Fibroblast of skin of back (primary cell): ENCODE data around the gene SLC18A3. TPM values are rescaled to one million over a fixed set of nuclear protein-coding genes. Genes with fewer than 3 reads are reported as not detected.

ENCODE experiments used
- DNase-seq: peaks from one replicate; pipeline ENCODE4 v3.0.0-alpha.2; 2013
- polyA plus RNA-seq, 2 experiments: library from polyadenylated mRNA; unstranded; fragments of 120-200 nt; gene quantifications; one replicate each; pipeline ENCODE4 v1.2.1, GENCODE V29; 2013; ENCODE audit not compliant: insufficient read length in 2 of 2

Gene SLC18A3
- polyA plus RNA-seq (2013, experiment 1 of 2; ENCODE audit: insufficient read length): not detected
- not detected for polyA plus RNA-seq (2013, experiment 2 of 2; ENCODE audit: insufficient read length)

DNA sequence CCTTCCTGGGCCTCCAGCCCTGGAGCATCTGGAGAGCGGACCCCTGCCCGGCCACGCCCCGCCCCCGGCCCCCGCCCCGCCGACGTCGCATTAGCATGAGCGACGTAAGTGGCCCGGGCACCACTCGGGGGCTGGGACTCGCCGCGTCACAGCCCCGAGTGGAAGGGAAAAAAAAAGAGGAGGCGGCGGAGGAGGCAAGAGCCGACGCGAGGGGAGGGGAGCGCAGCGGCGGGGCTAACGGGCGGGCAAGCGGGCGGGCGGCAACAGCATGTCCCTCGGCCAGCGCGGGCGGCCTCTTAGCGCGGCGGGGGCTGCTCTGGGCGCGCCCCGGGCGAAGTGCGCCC lies at the start of gene SLC18A3:
TSS of gene SLC18A3 (plus strand) at position 197 of the 344 bp plus-strand sequence. CDS start 431 bp downstream, outside the sequence.
- DNase-seq: no peak

DNA sequence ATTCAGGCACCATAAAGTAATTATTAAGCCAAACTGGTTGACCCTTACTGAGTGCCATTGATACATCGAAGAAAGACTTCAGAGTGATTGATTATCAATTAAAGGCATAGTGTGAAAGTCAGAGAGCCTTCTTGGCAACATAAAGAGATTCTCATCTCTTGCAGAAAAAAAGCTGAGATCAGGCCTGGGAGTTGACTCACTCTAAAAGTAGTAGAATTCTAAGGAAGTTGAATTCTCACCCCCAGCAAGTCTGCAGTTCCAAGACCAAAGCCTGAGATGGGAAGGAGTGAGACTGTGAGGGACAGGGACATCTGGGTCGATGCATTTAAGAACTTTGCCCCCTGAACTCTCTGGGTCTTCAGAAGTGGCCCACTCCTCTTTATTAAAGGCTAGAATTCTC lies 49.6 kb upstream of the SLC18A3 start:
- peak; percentile 46 for DNase-seq

DNA sequence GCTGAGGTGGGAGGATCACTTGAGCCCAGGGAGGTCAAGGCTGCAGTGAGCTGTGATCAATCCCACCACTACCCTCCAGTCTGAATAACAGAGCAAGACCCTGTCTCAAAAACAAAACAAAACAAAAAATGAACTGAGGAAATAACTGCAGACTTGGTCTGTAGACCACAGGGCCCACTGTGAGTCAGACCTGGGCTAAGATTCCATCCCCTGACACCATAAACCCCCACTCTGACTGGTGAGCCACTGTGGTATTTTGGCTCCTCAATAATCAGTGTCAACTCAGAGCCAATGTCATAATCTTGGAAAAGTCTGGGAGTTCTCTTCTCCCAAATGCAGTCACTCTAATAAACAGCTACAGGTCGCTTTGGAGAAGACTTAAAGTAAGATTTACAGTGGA lies 47.2 kb upstream of the SLC18A3 start:
- peak; percentile 82 for DNase-seq

DNA sequence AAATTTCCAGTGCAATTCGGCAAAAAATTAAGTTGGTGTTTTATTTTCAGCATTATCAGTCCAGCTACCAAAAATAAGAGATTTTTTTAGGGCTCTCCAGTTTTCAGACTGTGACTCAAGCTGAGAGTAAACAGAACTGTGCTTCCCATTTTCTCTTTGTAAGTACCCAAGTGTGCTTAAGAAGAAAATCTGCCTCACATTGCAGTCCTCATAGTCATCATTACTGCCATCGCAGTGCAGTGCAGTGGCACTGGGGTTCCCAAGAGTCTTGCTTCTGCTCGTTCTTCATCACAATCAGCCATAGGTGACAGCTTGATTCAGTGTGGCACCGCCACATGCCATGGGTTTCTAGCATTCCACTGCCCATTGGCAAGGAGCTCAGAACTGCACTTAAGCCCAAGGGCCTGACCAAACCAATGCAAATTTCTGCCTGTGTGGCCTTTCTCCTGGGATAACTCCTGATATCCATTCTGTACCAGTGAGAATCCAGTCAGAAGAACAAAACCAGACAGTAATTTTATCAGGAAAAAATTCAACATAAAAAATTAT lies 45.6 kb upstream of the SLC18A3 start:
- DNase-seq: peak; percentile 76

DNA sequence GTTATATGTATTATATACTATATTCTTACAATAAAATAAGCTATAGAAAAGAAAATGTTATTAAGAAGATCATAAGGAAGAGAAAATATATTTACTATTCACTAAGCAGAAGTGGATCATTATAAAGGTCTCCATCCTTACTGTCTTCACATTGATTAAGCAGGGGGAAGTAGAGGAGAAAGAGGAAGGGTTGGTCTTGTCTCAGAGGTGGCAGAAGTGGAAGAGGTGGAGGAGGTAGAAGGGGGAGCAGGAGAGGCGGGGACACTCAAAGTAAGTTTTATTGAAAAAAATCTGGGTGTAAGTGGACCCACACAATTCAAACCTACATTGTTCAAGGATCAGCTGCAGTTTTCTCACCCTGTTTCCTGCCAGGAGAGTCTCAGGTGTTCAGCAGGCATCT lies 42.3 kb upstream of the SLC18A3 start:
- DNase-seq: no peak

DNA sequence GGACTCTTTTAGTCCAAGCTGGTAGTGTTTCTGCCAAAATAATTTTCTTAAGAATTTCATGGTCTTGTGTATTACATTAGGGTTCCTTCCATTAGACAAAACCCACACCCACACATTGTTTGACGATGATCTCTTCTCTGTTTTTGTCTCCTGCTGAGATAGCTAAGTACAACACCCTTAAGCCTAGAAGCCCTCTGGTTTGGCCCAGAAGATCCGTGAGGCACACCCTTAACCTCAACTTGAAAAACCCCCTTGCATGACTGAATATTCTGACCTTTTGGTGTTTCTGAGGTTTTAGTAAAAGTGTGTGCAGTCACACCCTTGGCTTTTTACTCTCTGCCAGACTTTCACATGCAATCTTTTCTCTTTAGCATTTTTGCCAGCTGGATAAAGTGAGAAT lies 41.9 kb upstream of the SLC18A3 start:
- DNase-seq: peak; percentile 80

DNA sequence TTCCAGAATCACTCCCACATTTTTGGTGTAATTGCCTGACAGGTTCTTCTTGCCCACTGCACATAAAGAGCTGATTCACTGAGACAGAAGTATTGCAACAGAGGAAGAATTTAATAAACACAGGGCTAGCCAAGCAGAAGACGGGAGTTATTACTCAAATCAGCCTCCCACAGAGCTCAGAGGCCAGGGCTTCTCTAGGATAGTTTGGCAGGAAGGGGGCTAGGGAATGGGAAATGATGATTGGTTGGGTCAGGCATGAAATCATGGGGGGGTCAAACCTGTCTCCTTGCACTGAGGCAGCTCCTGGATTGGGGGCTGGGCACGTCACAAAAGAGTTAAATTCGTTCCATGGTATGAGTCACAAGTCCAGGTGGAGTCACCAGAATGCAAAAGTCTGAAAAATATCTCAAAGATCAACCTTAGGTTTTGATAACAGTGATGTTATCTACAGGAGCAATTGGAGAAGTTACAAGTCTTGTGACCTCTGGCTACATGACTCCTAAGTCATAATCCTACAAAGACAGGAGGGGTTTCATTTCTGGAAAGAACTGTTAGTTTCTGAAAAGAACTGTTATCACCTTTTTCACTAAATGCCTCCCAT lies 41.0 kb upstream of the SLC18A3 start:
- no peak for DNase-seq

DNA sequence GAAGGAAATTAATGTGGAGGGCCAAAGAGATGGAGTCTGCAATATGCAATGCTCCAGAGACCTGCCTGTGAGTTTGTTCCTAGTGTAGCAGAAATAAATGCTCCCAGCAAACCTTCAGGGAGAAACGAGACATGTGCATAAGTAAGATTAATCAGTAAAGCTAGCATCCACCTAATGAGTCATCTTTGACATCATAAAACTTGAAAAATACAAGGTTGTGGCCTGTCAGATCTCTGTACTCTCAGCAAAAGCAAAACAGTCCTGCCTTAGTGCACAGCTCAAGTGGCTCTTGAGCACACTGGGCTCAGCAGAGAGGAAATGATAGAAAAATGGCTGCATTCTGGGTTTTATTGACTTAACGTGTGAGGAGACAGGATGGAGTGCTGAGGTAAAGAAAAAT lies 38.7 kb upstream of the SLC18A3 start:
- DNase-seq: no peak

DNA sequence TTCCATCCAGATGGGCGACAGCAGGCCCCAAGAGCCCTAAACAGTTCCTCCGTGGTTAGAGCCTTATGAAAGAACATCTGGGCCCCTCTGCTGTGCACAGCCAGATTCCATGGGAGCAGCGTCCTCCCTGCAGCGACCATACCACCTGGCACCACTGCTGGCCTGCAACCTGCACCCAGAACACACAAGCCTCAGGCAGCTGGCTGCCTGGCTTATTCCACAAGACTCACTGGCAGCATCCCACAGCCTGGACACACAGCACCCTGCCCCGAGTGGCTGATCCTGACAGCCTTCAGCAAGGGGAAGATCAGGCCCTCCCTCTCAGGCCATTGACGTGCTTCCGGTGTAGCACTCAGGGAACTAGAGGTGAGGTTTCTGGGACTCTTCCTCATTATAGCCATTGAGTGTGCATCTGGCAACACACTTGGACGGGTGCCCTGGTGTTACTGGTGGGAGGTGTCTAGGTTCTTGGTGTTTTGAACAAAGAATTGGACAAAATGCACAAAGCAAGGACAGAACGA lies 37.5 kb upstream of the SLC18A3 start:
- no peak for DNase-seq

DNA sequence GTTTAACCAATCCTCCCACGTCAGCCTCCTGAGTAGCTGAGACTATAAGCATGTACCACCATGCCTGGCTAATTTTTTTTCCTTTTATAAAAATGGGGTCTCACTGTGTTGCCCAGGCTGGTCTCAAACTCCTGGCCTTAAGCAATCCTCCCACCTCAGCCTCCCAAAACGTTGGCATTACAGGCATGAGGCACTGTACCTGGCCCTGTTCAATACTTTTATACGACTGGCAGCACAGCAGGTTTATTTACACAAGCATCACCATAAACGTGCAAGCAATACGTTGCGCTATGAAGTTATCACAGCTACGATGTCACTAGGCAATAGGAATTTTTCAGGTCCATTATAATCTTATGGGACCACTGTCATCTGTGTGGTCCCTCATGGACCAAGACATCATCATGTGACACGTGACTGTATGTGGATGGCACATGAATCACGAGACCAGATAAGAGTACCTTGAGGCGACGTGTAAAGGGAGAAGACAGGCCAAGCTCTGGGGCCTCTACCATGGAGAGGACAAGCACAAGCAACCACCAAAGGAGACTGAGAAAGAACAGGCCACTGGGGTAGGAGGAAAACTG lies 34.5 kb upstream of the SLC18A3 start:
- DNase-seq: no peak

DNA sequence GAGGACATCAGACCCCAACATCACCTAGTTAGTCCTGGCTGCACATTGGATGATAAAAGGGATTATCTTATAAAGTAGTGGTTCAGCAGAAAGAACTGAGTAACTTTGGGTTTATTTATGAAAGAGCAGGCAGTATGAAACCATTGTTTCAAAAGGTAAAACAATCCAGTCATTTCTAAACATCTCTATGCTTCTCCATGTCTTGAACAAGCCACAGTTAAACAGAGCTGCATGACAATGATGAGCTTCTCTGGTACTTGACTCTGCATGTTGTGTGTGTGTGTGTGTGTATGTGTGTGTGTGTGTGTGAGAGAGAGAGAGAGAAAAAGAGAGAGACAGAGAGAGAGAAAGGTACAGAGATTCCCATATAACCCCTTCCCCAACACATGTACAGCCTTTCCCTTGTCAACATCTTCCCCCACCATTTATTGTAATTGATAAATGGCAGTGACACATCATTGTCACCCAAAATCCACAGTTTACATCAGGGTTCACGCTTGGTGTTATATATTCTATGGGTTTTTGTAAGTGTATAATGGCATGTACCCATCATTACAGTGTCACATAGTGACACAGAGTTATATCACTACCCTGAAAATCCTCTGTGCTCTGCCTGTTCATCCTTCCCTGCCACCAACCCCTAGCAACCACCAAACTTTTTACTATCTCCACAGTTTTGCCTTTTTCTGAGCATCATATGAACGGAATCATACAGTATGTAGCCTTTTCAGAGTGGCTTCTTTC lies 32.8 kb upstream of the SLC18A3 start:
- DNase-seq: no peak

DNA sequence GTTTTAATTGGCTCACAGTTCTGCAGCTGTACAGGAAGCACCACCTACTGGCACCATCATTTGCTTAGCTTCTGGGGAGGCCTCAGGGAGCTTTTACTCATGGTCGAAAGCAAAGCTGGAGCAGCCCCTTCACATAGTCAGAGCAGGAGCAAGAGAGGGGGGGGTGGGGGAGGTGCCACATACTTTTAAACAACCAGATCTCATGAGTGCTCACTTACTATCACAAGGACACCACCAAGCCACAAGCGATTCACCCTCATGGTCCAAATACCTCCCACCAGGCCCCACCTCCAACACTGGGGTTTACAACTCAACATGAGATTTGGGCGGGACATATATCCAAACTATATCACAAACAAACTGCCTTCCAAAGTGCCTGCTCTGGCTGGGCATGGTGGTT lies 31.7 kb upstream of the SLC18A3 start:
- no peak for DNase-seq

DNA sequence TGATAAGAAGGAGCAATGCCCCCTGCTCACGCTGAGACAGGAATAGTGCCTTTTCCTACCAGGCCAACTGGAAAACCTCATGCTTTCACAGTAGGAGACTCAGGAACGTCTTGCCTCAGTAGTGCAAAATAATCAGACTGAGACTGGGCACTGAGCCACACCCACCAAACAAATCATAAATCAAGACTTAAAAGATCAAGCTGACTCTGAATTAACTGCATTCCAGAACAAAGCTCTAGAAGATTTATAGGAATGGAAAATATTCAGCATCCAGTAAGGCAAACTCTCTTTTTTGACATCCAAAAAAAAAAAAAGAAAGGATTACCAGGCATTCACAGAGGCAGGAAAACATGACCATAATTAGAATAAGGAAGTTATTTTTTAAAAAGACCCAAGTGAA lies 30.5 kb upstream of the SLC18A3 start:
- DNase-seq: peak; percentile 62

DNA sequence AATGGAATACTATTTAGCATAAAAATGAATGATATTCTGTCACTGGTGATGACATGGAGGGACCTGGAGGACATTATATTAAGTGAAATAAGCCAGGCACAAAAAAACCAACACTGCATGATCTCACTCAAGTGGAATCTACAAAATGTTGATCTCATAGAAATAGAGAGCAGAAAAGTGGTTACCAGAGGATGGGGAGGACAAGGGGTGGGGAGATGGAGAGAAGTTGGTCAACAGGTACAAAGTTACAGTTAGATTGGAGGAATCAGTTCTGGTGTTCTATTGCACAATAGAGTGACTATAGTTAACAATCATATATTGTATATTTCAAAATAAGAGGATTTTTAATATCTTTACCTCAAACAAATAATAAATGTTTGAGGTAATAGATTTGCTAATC lies 24.7 kb upstream of the SLC18A3 start:
- DNase-seq: peak; percentile 67

DNA sequence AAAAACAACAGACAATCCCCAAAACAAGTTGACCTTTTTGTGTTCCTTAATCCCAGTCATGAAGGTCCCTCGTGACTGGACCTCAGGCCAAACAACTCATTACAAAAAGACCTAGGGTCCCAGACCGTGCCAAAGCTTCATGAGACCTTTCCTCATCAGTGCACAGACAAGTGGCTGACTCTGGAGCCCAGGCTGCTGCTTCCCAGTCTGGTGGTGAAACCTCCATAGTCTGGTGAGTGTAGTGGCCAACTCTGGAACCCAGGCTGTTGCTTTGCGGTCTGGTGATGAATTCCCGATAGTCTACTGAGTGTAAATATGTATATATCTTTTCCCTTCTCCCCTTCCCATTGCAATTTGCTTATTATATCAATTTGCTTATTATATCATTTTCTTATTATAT lies 22.1 kb upstream of the SLC18A3 start:
- DNase-seq: no peak

DNA sequence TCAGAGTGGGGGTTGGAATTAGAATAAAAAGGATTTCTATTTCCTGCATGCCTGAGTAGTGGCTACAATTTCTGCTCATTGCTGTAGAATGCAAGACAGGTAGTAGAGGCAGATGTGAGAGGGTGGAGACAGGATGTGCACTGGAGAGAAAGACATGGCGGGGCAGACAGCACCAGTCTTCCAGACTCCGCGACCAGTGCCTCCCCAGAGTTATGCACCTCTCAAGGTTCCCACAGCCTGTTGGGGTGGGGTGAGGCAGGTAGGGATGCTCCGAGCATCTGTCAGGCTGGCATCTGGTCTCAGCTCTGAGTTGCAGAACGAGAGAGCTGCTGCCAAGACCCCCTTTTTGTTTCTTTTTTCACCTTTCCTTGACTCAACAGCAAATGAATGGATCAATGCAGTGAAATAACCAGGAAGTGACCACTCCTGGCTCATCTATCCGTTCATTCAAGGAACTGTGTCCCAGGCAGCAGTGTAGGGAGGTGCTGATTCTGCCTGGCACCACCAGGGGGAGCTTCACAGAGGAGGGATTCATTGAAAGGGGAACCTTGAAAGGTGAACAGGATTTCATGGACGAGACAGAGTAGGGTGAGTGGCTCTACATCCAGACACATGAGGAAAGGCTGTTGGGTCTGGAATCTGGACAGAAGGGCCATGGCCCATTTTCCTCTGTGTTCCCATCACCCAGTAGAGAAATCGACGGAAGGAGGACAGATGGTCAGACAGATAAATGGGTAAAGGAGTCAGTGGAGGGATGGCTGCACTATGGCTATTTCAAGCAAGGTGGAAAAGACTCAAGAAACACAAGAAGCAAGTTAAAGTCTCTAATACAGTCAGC lies 17.2 kb upstream of the SLC18A3 start:
- DNase-seq: peak; percentile 65

DNA sequence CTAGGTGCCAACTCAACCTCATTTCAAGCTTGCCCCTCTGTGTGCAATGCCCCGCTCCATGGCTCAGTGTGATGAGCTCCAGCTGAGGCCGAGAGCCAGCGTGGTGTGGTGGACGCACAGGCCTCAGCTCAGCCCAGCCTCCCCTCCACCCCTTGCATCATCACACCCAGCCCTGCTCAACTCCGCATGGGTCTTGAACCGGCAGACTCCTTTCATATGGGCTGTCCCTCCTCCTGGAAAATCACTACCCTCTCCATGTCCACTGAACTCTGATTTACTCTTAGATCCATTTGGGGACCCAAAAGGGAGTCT lies 16.6 kb upstream of the SLC18A3 start:
- no peak for DNase-seq

DNA sequence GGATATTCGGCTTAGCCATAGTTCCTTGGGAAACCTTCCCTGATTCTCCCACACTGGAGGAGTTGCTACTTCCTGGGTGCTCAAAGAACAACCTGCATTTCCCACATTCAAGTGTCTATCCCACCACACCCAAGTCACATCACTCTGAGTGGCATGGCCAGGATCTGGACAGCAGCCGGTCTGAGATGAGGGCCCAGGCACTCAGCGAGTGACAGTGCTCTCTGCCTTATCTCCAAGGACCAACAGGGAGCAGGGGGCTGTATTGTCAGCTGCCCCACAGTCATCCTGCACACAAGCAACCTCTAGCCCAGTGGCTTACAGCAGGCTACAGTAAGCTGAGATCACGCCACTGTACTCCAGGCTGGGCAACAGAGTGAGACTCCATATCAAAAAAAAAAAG lies 16.1 kb upstream of the SLC18A3 start:
- DNase-seq: no peak

DNA sequence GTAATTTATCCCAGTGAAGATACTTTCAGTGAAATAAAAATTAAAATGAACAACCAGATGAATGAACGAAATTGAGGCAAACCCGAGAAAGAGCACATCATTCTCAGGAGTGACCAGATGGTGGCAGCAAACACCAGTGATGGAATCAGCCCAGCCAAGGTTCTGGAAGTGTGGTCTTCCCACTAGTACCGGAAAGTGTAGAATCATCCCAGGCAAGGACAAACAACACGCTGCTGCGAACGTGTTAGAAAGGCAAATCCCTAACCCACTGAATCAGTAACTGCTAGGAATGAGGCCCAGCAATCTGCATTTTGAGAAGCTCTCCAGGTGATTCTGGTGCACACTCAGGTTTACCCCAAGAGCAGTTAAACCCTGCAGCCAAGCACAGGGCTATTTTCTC lies 15.5 kb upstream of the SLC18A3 start:
- peak; percentile 67 for DNase-seq

DNA sequence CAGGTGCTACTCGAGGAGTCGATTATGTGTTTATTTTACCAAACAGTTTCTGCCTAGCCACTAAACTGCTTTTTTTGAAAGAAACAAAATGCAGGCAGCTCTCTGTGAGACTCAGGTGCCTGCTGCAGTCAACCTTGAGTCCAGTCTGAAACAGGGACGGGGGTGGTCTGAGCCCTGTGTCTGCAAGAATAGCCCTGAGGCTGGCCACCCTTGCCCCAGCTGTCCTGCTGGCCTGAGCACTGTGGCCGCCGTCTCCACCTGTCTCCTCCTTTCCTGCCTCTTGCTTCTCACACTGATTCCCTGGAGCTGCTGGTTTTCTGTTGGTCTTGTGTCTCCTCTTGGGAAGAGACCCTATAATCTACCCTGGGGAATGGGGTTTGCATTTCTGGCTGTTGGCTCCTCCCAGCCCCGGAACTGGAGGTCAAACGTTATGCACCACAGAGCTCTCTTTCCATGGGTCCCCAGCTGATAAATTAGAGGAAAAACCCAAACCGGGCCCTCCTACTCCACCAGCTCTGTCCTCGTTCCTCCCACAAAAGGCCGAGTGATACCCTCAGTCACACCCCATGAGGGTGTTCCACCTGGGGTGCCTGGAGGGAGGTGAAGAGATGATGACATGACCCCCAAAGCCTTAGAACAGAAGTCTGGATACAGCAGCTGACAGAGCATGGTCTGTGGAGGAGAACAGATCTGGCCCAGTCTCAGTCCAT lies 15.0 kb upstream of the SLC18A3 start:
- no peak for DNase-seq

DNA sequence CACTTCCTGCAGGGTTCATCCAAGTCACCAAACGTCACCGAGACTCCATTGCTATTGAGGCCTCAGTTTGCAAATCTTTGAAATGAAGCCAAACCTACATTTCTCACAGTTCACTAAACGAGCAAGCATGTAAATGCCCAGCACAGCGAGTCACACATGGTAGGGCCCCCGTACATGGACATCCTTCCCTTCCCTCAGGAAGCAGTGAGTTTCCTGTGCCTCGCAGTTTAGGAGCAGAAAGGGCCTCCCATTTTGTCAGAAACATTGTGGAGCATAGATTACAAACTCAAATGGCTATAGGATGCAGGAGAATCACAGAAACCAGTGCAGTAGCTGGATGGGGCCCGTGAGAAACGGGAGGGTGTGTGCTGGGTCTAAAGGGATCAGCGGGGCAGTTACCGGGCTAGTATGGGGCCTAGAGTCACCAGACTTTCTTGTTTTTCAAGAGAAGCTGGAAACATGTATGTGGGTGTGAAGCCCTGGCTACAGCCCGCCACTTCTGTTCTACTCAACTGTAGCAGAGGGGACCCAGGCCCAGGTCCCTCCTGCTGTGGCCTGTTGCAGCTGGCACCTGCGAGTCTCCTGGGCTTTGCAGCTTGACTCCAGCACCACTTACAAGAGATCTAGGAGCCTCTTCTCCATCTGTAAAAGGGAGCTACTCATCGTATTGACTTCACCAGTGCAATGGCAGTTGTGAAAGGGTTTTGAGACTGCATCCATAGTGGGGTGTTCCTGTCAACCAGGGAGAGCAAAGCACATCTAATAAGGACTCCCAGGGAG lies 14.2 kb upstream of the SLC18A3 start:
- peak; percentile 33 for DNase-seq
